OCI-LY3 (cell line): ENCODE data around the gene ACTRT2.

ENCODE experiments used
- H2AFZ ChIP-seq: fragments of 200-600, 300-600 bp; shearing (Covaris generic); 2 replicates; pipeline ENCODE4 v1.6.0; 2014; ENCODE audit warnings: antibody characterized with exemption, low read depth, low read length
- H3K27ac ChIP-seq: fragments of 200-600, 300-600 bp; sonication (generic); 2 replicates; pipeline ENCODE4 v1.5.1; 2014; ENCODE audit warnings: mild to moderate bottlenecking, low read length, moderate library complexity, mixed read lengths
- H3K27me3 ChIP-seq: fragments of 200-600, 300-600 bp; sonication (generic); 2 replicates; pipeline ENCODE4 v1.6.1; 2014; ENCODE audit warnings: low read depth, low read length, mixed read lengths
- H3K36me3 ChIP-seq: fragments of 200-600, 300-600 bp; sonication (generic); replicated peaks from 2 replicates; pipeline ENCODE3; 2014; ENCODE audit warnings: low read depth, low read length, mixed read lengths
- H3K4me1 ChIP-seq: fragments of 300-600, 200-600 bp; sonication (generic); 2 replicates; pipeline ENCODE4 v1.6.1; 2014; ENCODE audit warnings: low read length, mixed read lengths
- H3K4me2 ChIP-seq: fragments of 200-600, 300-600 bp; sonication (generic); 2 replicates; pipeline ENCODE4 v1.6.1; 2014; ENCODE audit warnings: low read length, mixed read lengths
- H3K4me3 ChIP-seq: fragments of 300-600, 200-600 bp; sonication (generic); 2 replicates; pipeline ENCODE4 v1.5.1; 2014; ENCODE audit warnings: antibody characterized with exemption, mild to moderate bottlenecking, low read length, moderate library complexity
- H3K79me2 ChIP-seq: fragments of 300-600, 200-600 bp; shearing (Covaris generic); 2 replicates; pipeline ENCODE4 v1.6.1; 2014; ENCODE audit warnings: mild to moderate bottlenecking, low read length, mixed read lengths
- H3K9ac ChIP-seq: fragments of 300-600, 200-600 bp; shearing (Covaris generic); 2 replicates; pipeline ENCODE4 v1.6.0; 2014; ENCODE audit warnings: mild to moderate bottlenecking, low read length, moderate library complexity
- H3K9me3 ChIP-seq: fragments of 200-600, 300-600 bp; shearing (Covaris generic); 2 replicates; pipeline ENCODE4 v1.6.1; 2014; ENCODE audit warnings: low read length, mixed read lengths; ENCODE audit not compliant: insufficient read depth
- H4K20me1 ChIP-seq: fragments of 200-600, 300-600 bp; sonication (generic); 2 replicates; pipeline ENCODE4 v1.6.1; 2016; ENCODE audit warnings: low read length, mixed read lengths; ENCODE audit not compliant: insufficient read depth
- CTCF ChIP-seq: fragments of 200-600, 300-600 bp; sonication (generic); IDR thresholded peaks from 2 replicates; pipeline ENCODE4 v1.5.1; 2014; ENCODE audit warnings: antibody characterized with exemption, low read length, low read depth
- EZH2phosphoT487 ChIP-seq: fragments of 200-600 bp; shearing (Covaris generic); IDR thresholded peaks from 2 replicates; pipeline ENCODE4 v1.6.1; 2018; ENCODE audit warnings: antibody characterized with exemption, mixed run types, low read depth

Gene ACTRT2

GRCh38 chr1:3040004-3040403 is 18.7 kb downstream of the ACTRT2 start:
- H4K20me1 ChIP-seq, result no peaks in the 10 kb centered on the region
- H3K9ac ChIP-seq, result no peak overlapping the region
- TF ChIP-seq EZH2phosphoT487, result no peak
- no peak for TF ChIP-seq CTCF
- H3K9me3 ChIP-seq, result no peaks in the 10 kb centered on the region
- H3K4me2 ChIP-seq, result no peak overlapping the region
- H2AFZ ChIP-seq, result no peak overlapping the region
- no peaks in the 10 kb centered on the region for H3K27me3 ChIP-seq
- no peaks in the 10 kb centered on the region for H3K36me3 ChIP-seq
- H3K4me1 ChIP-seq, result no peaks in the 10 kb centered on the region
- no peaks in the 10 kb centered on the region for H3K79me2 ChIP-seq
- H3K4me3 ChIP-seq, result no peak overlapping the region
- no peak overlapping the region for H3K27ac ChIP-seq

GRCh38 chr1:3042481-3042880 is 21.2 kb downstream of the ACTRT2 start:
- Histone ChIP-seq H3K27ac (no peak overlapping the region), H3K27me3 (no peaks in the 10 kb centered on the region)
- TF ChIP-seq CTCF, result no peak
- no peak for TF ChIP-seq EZH2phosphoT487

GRCh38 chr1:3049164-3049563 is 27.9 kb downstream of the ACTRT2 start:
- H3K79me2 ChIP-seq, result no peaks in the 10 kb centered on the region
- no peaks in the 10 kb centered on the region for H3K9me3 ChIP-seq
- H2AFZ ChIP-seq, result no peak overlapping the region
- no peak overlapping the region for H3K9ac ChIP-seq
- H3K36me3 ChIP-seq, result no peaks in the 10 kb centered on the region
- H3K4me2 ChIP-seq, result no peak overlapping the region
- H3K27me3 ChIP-seq, result no peaks in the 10 kb centered on the region
- TF ChIP-seq CTCF (no peak), EZH2phosphoT487 (no peak)
- no peak overlapping the region for H3K27ac ChIP-seq
- no peak overlapping the region for H3K4me3 ChIP-seq
- no peaks in the 10 kb centered on the region for H4K20me1 ChIP-seq
- H3K4me1 ChIP-seq, result no peaks in the 10 kb centered on the region

More at GRCh38 chr1:3042481-3042880, 21.2 kb downstream of the ACTRT2 start:
- H3K9ac ChIP-seq, result no peak overlapping the region
- no peak overlapping the region for H2AFZ ChIP-seq
- H3K4me2 ChIP-seq, result no peak overlapping the region
- H3K79me2 ChIP-seq, result no peaks in the 10 kb centered on the region
- no peaks in the 10 kb centered on the region for H3K9me3 ChIP-seq
- H4K20me1 ChIP-seq, result no peaks in the 10 kb centered on the region
- no peaks in the 10 kb centered on the region for H3K4me1 ChIP-seq
- no peaks in the 10 kb centered on the region for H3K36me3 ChIP-seq
- H3K4me3 ChIP-seq, result no peak overlapping the region

- H3K27ac ChIP-seq, result no peak overlapping the region
- no peaks in the 10 kb centered on the region for H3K4me1 ChIP-seq
- H3K27me3 ChIP-seq, result no peaks in the 10 kb centered on the region
- no peaks in the 10 kb centered on the region for H3K36me3 ChIP-seq
- no peak overlapping the region for H3K4me2 ChIP-seq
- no peaks in the 10 kb centered on the region for H3K9me3 ChIP-seq
- H4K20me1 ChIP-seq, result no peaks in the 10 kb centered on the region
- no peak overlapping the region for H2AFZ ChIP-seq
- H3K4me3 ChIP-seq, result no peak overlapping the region
- no peaks in the 10 kb centered on the region for H3K79me2 ChIP-seq
- no peak overlapping the region for H3K9ac ChIP-seq
- no peak for TF ChIP-seq EZH2phosphoT487
- no peak for TF ChIP-seq CTCF
Measured at GRCh38 chr1:3049905-3050304, 28.6 kb downstream of the ACTRT2 start.
